Measurements from ENCODE around the gene MAGI1.

- no peak for TF ChIP-seq CTCF (conservative IDR thresholded peaks at IDR 0.05; ENCODE audit: low read length)
- TF ChIP-seq EZH2phosphoT487 (IDR thresholded peaks at IDR 0.05; ENCODE audit: borderline replicate concordance): no peak
Observed at GRCh38 chr3:65507437-65507836, 531.3 kb downstream of the MAGI1 start.

Data from Loucy (cell line).